GM18519 (cell line): ENCODE measurements around the gene PODXL2.
"Not testable (repeated sequence)": the region's sequence is repeated elsewhere in the genome, so short reads cannot be mapped to it uniquely, and the experiment has no call there.

ENCODE experiments used
- ATAC-seq: cut with Tn5 transposase; IDR thresholded peaks from one replicate; pipeline ENCODE4 v1.9.1; 2021; ENCODE audit warnings: mild to moderate bottlenecking, moderate library complexity; ENCODE audit not compliant: unreplicated experiment, low FRiP score

PODXL2 gene

DNA sequence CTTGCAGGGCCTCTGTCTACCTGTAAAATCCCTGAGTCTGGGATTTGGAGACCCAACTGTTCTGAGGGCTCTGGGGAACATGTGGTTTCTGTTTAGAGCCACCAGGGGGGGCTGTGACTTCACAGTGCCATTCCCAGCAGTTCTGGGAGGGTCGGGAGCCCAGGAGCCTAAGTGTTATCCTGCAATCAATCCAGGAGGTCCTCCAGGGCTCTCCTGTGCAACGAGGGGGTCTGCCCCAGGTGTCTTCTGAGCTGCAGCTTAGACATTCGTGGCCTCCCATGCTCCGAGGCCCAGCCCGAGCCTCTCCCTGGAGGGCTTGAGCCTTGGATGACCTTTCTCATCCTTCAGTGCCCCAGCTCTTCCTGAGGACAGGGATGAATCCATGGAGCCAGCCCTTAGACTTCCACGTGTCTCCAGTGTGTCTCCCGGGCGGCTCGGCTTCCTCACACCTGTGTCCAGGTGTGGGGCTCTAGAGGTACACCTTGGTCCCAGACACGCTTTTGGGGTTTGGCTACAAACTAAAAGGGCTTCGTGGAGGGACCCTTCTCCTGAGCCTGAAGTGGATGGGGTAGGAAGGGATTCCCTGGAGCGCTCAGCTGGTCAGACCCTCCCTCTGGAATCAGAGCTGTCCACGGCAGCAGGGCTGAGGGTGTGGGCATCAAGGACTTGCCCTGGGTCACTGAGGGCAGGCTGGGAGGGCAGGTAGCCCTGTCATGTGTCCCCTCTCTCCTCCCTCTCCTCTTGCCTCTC is 23.4 kb downstream of the PODXL2 start:
- no peak for ATAC-seq

DNA sequence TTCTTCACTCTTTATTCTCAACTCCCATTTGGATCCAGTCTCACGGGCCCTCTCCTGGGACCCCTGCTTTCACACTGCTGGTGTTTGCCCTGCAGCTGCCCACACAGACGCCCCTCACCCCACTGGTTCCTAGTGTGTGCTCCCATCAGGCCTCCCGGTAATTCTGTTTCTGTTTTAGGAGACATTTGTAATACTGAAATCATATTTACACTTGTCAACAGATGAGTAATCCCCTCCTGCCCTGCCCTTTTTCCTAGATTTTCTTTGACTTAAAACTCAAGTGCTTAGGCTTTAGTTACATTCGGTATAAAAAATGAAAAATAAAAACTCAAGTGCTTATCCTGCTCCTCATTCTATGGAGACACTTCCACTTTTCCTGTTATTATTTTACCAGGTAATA is 25.4 kb downstream of the PODXL2 start:
- no peak for ATAC-seq

DNA sequence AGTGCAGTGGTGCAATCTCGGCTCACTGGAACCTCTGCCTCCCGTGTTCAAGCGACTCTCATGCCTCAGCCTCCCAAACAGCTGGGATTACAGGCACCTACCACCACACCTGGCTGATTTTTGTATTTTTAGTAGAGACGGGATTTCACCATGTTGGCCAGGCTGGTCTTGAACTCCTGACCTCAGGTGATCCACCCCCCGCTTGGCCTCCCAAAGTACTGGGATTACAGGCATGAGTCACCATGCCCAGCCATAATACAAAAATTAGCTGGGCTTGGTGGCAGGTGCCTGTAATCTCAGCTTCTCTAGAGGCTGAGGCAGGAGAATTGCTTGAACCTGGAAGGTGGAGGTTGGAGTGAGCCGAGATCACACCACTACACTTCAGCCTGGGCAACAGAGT is 26.0 kb downstream of the PODXL2 start:
- not testable (repeated sequence) for ATAC-seq

DNA sequence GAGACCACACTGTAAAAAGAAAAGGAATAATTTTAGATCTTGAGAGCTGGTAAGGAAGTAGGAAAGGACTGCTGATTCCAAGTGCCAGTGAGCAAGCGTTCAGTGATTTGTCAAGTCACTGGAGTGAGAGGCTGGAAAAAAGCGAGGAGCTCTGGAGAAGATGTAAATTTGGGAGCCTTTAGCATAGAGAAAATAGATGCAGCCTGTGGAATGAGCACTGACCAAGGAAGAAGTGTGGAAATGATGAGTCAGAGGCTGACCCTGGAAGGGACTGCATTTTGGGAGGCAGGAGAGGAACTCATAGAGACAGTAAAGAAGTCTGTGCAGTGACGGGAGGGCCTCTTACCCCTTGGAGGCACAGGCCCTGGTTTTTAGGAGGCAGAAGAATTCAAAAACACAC is 26.7 kb downstream of the PODXL2 start:
- ATAC-seq, result no peak

DNA sequence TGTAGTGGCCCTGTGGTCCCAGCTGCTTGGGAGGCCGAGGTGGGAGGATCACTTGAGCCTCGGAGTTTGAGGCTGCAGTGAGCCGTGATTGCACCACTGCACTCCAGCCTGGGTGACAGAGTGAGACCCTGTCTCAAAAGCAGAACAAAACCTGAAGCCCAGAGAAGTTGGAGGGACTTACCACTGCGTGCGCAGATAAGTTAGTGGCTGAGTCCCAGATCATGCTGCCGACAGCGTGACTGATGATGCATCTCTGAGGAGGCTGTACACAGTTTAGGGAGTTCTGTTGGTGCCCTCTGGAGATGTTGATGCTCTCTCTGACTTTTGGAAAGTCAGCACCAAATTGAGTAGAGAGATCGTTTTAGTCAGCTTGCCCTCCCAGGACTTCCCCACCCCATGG is 27.9 kb downstream of the PODXL2 start:
- no peak for ATAC-seq

DNA sequence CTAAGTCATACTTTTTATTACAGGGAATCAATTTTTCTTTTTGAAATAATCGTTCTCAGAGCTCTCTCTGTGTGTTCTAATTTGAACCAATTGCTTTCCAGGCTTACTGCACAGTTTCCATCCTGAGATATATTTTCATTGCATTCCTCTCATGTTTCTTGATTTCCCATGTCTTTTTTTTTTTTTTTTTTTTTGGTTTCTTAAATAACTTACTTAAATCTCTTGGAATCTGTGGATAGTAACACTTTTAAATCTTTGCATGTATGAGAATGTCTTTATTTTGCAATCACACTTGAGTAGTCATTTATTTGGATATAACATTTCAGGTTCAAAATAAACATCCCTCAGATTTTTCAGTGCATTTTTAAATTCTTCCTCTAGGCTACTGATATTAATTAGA is 29.2 kb downstream of the PODXL2 start:
- no peak for ATAC-seq

DNA sequence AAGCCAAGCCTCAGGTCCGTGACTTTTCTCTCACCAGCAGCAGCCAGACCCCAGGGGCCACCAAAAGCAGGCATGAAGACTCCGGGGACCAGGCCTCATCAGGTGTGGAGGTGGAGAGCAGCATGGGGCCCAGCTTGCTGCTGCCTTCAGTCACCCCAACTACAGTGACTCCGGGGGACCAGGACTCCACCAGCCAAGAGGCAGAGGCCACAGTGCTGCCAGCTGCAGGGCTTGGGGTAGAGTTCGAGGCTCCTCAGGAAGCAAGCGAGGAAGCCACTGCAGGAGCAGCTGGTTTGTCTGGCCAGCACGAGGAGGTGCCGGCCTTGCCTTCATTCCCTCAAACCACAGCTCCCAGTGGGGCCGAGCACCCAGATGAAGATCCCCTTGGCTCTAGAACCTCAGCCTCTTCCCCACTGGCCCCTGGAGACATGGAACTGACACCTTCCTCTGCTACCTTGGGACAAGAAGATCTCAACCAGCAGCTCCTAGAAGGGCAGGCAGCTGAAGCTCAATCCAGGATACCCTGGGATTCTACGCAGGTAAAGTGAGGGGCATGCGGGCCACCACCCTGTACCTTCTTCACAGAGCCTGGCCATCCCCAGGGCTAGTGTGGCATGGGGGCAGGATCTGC is 31.8 kb downstream of the PODXL2 start:
- ATAC-seq, result no peak

DNA sequence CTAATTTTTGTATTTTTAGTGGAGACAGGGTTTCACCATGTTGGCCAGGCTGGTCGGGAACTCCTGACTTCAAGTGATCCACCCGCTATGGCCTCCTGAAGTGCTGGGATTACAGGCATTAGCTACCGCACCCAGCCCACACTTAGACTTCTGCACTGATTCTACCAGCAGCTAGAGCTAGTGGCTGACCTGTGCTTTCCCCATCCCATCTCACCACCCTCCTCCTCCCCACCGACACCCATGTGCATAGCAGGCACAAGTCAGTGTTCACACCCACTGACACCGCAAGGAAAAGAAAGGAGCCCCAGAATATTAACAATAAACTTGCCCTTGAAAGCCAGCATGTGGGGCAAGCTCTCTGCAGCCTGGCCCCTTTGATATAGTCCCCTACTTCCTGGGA is 32.6 kb downstream of the PODXL2 start:
- ATAC-seq, result no peak

DNA sequence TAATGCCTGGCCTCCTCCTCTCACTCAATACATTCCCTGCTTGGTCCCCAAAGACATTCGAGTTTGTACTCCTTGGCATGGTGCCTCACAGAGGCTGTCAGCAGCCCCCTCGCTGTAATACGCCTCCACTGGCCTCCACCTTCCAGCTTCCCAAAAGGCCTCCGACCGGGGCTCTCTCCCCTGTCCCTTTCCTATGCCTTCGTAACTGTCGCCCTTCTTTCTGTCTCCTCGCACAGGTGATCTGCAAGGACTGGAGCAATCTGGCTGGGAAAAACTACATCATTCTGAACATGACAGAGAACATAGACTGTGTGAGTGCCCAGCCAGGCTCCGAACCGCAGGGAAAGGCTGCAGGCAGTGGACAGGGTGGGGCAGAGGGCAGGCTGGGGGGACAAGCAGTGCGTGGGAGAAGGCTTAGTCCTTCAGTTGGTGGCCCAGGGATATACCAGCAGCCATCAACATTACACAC is 33.0 kb downstream of the PODXL2 start:
- ATAC-seq, result no peak

DNA sequence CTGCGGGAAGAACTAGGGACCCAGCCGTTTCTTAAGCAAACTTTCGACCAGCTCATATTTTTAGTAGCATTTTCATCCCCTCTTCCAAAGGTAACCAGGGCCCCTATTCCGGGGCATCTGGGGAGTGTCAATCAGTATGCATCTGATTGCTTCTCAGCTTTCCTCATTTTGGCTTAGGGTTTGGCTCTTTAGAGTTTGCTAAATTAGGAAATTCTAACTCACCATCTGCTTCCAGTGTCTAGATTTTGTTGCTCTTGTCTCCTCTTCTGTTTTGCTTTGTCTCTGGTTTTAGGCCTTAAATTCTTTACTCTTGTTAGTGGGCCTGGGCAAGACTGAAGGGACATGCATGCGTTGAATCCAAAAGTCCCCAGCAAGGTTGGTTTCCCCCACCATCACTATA is 34.2 kb downstream of the PODXL2 start:
- ATAC-seq, result no peak

DNA sequence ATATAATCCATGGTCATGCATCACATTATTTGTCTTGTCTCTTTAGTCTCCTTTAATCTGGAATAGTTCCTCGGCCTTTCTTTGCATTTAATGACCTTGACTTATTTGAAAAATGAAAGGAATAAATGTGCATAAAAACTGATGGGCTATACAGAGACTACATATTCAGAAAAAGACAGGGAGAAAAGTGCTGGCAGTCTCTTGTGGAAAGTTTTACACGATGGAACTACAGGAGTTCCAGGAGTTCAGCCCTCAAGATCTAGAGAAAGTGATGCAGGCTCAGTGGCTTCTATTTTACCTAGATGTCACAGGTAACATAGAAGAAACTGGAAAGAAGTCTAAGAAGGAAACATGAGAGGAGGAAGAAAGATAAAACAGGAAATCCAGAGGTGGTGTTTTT is 36.2 kb downstream of the PODXL2 start:
- no peak for ATAC-seq

DNA sequence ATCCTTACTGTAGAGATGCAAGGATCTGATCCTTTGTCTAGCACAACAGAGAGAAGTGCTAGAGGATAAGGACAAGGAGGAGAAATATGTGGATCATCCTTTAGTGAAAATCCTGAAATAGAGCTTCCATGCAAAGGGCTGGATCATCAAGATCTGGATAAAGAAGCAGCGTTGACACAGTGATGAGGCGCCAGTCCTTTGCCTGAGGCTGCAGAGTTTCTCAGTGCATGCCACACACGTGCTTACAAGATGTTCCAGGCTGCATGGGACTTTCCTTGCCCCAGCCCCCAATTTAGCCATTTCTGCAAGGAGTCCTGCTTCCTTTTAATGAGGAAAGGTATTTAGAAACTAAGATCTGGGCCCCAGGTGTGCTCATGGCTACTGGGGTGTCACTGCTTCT is 36.6 kb downstream of the PODXL2 start:
- ATAC-seq, result no peak

DNA sequence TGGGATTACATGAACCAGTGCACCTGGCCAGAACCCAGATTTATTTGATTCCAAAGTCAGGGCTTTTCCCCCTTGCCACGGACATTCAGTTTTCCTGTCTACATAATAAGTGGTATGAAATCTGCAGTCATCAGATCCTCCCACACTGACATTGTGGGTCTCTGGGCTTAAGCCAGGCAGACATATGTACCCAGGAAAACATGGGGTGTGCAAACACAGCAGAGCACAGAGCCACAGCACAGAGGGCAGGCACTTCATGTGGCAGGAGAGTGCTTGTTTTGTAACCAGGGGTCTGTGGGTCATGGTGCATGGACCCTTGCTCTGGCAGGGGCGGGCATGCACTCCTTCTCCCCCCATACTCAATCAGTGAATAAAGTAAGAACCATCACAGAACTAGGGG is 37.7 kb downstream of the PODXL2 start:
- ATAC-seq, result no peak

DNA sequence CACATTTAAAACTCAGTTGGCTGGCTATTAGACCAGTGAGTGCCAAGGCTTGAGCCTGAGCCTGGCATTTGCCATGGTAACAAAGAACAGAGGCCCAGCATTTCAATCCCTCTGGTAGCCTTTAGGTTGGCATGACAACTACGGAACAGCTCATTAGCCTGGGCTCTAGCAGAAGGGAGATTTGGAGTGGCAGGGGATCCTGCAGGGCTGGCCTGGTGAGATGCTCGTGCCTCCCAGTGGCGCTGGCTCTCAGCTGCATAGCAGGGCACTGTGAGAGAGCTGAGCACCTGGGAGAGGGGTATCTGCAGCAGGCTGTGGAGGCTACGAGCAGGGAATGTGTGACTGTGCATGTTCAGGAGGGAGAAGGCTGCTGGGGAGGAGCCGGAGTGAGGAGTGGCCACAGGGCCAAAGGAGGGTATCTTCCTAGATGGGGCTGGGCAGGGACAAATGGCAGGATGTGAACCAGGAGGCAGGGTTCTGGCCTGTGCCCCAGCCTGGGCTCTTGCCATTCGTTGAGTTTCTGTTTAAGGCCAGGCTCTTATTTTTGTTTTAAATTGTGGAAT is 38.2 kb downstream of the PODXL2 start:
- no peak for ATAC-seq

DNA sequence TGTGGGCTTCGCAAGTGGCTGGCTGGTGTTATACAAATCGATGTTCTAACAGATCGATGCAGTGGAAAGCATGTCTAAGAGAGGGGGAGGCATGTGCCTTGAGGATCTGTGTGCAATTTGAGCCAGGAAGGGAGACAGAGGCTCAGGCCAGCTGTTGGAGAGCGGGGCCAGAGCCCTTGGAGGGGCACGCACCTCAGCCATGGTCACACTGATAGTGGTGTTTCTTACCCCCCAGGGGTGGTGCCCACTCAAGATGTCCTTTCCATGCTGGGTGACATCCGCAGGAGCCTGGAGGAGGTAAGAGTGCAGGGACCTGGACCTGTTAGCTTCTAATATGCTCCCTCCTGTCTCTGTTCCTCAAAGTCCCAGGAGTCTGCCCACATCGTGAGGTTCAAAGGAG is 39.9 kb downstream of the PODXL2 start:
- ATAC-seq, result no peak

DNA sequence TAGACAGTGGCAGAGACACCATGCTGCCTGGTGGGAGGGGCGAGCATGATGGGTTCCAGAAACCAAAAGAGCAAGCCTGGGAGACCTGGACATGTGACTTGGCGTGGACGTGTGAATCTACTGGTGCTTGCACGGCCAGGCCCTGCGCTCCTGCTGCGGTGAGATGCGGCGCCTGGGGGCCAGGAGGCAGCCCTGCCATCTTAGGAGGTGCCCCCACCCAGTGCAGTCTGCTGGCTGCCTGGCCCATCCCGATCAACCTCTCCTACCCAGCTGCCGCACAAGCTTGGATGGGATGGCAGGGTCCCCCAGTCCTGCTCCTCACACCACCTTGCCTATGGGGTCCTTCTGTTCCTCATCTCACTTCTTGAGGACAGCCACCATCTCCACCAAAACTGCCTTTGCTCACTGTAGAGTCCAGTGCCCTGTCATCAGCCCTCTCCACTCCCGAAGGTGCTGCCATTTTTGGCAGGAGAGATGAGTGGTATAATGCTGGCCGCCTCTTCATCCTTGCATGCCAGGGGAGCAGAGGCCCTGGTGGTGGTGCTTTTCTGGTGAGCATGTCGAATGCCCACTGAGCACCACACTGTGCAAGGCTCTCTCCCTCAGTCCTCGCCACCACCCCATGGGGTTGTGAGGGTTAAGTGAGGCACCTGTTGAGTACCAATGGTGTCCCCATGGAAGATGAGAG is 40.7 kb downstream of the PODXL2 start:
- no peak for ATAC-seq

DNA sequence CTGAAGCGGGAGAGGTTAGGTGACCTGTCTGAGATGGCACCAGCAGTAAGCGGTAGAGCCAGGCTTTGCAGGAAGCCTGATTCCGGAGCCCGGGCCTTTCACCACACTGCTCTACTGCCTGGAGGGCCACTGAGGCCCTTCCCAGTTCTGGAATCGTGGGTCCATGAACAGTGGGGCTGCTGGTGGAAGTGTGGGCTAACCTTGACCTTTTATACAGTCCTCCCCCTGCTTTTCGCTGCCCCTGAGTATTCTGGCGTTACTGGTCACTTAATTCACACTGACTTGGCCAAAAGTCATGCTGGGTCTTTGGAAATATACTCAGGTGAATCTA is 41.2 kb downstream of the PODXL2 start:
- no peak for ATAC-seq

DNA sequence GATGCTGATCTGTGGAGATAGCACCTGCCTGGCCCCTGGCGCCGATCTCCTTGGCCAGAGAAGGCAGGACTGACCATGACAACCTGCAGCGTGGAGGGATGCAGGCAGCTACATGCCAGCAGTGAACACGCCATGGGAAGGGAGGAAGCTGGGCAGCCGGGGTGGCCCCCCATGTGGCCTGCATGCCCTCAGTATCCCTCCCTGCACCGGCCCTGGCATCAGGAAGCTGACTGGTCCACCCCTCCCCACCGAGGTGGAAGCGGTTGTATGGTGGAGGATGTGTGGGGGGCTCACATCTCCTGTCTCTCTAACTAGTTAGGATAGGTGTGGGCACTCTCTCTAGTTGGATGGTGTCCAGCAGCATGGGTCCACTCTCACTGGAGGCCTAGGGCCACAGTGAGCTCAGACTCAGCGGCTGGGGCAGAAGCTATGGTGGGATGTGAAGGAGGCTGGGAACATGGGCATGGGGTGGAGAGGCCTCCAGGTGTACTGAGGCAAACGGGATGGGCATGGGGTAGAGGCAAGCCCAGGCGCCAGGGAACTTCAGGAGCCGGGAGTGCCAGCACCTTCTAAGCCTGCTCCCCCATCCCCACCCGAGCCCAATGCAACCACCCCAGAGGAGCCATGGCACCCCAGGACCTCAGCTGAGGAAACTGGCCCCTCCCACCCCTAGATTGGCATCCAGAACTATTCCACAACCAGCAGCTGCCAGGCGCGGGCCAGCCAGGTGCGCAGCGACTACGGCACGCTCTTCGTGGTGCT is 42.0 kb downstream of the PODXL2 start:
- no peak for ATAC-seq

DNA sequence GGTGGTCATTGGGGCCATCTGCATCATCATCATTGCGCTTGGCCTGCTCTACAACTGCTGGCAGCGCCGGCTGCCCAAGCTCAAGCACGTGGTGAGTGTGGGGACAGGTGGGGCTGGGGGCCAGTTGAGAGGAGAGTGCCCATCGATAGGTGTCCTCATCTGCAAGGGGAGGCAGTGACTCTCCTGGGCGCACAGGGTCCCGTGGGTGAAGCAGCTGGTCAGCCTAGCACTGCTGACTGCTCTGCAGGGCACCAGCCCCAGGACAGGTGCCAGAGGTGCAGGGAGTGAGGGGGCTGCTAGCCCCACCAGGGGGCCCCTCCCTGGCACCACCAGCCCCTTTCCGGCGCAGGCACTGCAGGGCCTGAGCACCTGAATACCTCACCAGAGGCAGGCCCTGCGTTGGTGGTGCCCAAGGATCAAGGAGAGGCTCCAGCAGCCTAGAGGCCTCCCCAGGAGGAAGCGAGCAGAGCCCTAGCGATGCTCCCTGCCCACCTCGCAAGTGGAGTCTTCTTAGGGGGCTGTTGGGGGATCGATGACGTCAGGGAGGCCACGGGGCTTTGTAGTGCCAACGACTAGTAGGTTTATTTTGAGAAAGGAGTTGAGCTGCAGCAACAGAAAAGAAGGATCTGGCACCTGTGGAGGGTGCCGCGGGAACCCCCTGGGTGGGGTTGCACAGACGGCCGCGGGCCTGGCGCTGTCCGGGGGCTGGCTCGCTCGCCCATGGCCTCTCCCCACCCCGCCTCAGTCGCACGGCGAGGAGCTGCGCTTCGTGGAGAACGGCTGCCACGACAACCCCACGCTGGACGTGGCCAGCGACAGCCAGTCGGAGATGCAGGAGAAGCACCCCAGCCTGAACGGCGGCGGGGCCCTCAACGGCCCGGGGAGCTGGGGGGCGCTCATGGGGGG is 42.8 kb downstream of the PODXL2 start:
- ATAC-seq, result no peak
